Frontal cortex (tissue), 4 donors: Measurements from ENCODE around the gene HOXC11. TPM values are rescaled to one million over a fixed set of nuclear protein-coding genes. Genes with fewer than 3 reads are reported as not detected.

Experiments used
- DNase-seq, 2 donors: peaks; one replicate each; pipeline ENCODE4 v3.0.0; 2012; ENCODE audit warnings: low spot score in 2 of 2
- FAIRE-seq: peaks from 2 replicates; lab custom pipeline; 2012; peaks lifted over from hg19 to GRCh38; lab: Jason Lieb, UNC
- total RNA-seq: library from RNA; depleted of rRNA; stranded (reverse); fragments of >200 nt; gene quantifications from one replicate; pipeline ENCODE4 v1.2.3, GENCODE V29; 2014
- donor health status: control.
- donor health status: control.
- donor health status: control.

HOXC11 gene
- total RNA-seq, 1 donor from 2014 or later = not detected

- FAIRE-seq = no peak
- DNase-seq = no peak
Observed at GRCh38 chr12:53994009-53994263, 21.0 kb downstream of the HOXC11 start.

GRCh38 chr12:53994264-53995001 lies 21.5 kb downstream of the HOXC11 start:
- DNase-seq (no peak), FAIRE-seq (no peak)

GRCh38 chr12:53995002-53995377 lies 22.1 kb downstream of the HOXC11 start:
- DNase-seq (no peak), FAIRE-seq (no peak)

- DNase-seq (peak in 1 of 2 donors; percentile 46), FAIRE-seq (no peak)
Observed at GRCh38 chr12:53995378-53996239, 22.7 kb downstream of the HOXC11 start.

- FAIRE-seq = no peak
- no peak for DNase-seq
Observed at GRCh38 chr12:53996240-53997203, 23.6 kb downstream of the HOXC11 start.

GRCh38 chr12:53997204-53998109 lies 24.5 kb downstream of the HOXC11 start:
- DNase-seq = no peak
- FAIRE-seq = no peak

GRCh38 chr12:53998110-53998899 lies 25.4 kb downstream of the HOXC11 start:
- DNase-seq (no peak), FAIRE-seq (no peak)

- FAIRE-seq (no peak), DNase-seq (no peak)
Observed at GRCh38 chr12:53998900-53999236, 25.9 kb downstream of the HOXC11 start.

GRCh38 chr12:53999559-54000115 lies 26.7 kb downstream of the HOXC11 start:
- FAIRE-seq (no peak), DNase-seq (no peak)

GRCh38 chr12:54000116-54001114 lies 27.5 kb downstream of the HOXC11 start, which contains the start of gene HOXC9:
Gene HOXC9 (plus strand): TSS chr12:54000161. CDS start chr12:54000189, 28 bp downstream.
- DNase-seq (no peak), FAIRE-seq (no peak)

GRCh38 chr12:54001283-54002187 lies 28.6 kb downstream of the HOXC11 start:
- no peak for FAIRE-seq
- DNase-seq = no peak

- FAIRE-seq (no peak), DNase-seq (no peak)
Observed at GRCh38 chr12:54002278-54002914, 29.5 kb downstream of the HOXC11 start.

- no peak for DNase-seq
- FAIRE-seq = no peak
Observed at GRCh38 chr12:54002915-54003389, 30.0 kb downstream of the HOXC11 start.

- DNase-seq (no peak), FAIRE-seq (no peak)
Observed at GRCh38 chr12:54003625-54004024, 30.7 kb downstream of the HOXC11 start.

- FAIRE-seq (no peak), DNase-seq (no peak)
Observed at GRCh38 chr12:54004063-54004840, 31.3 kb downstream of the HOXC11 start.
